AG09309 (cell line): ENCODE data around the gene PEX11G.
"Not testable (repeated sequence)": the region's sequence is repeated elsewhere in the genome, so short reads cannot be mapped to it uniquely, and the experiment has no call there.

Experiments used
- DNase-seq: peaks from one replicate; pipeline ENCODE4 v3.0.0-alpha.2; 2010; ENCODE audit warnings: low read depth
- H3K4me3 ChIP-seq: 2 replicates; pipeline ENCODE4 v1.5.1; 2011; ENCODE audit warnings: mild to moderate bottlenecking, low read depth, low read length, moderate library complexity; ENCODE audit not compliant: control insufficient read depth
- CTCF ChIP-seq: IDR thresholded peaks from 2 replicates; pipeline ENCODE4 v1.5.1; 2011; ENCODE audit warnings: mild to moderate bottlenecking, low read depth, low read length, inconsistent platforms; ENCODE audit not compliant: insufficient read depth, control insufficient read depth; ENCODE audit errors: missing control alignments

The PEX11G gene

DNA sequence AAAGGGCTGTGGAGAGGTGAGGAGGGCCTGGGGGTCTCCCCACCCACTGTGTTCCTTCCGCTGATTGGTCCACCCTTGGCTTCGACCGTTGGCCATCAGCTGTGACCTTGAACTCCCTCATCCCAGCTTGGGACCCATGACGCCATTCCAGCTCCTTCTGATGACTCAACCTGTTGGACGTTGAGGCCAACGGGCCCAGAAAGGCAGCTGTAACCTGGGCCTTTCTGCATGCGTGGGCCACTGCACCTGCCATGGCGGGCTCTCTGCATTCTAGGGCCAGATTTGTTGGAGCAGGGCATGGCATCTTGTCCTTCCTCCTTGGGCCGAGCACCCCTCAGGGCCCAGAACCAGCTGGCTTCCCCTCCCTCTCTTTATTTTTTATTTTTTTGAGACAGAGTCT, 30.2 kb downstream of the PEX11G start:
- TF ChIP-seq CTCF: no peak
- no peak for DNase-seq
- H3K4me3 ChIP-seq: no peak overlapping the region

GRCh38 chr19:7456964-7457541, 31.8 kb downstream of the PEX11G start:
- no peak for DNase-seq
- no peak overlapping the region for H3K4me3 ChIP-seq
- TF ChIP-seq CTCF: no peak

- no peak for TF ChIP-seq CTCF
- no peak for DNase-seq
- H3K4me3 ChIP-seq: no peak overlapping the region
Measured at GRCh38 chr19:7455600-7456296, 33.1 kb downstream of the PEX11G start.

DNA sequence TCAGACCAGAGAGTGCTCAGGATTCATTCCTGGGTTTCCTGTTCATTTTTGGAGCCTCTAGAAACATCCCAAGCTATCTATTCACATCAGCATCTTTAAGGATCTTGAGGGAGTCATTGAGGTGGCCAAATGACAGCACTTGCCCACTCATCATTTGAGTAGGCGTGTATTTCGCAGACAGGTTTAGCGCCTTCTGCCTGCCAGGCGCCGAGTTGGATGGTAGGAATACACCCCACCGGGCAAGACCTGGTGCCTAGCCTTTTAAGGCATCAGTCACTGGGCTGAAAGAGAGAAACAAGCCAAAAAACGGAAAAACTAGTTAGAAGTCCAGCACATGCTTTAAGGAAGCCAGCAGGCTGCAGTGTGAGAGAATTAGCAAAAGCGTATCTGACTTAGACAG, 33.8 kb downstream of the PEX11G start:
- TF ChIP-seq CTCF: no peak
- H3K4me3 ChIP-seq: no peak overlapping the region
- DNase-seq: no peak

GRCh38 chr19:7450243-7451223, 38.3 kb downstream of the PEX11G start:
- no peak overlapping the region for H3K4me3 ChIP-seq
- TF ChIP-seq CTCF: no peak
- peak; percentile 13 for DNase-seq

- H3K4me3 ChIP-seq, DNase-seq: not testable (repeated sequence)
Measured at GRCh38 chr19:7449391-7450070, 39.3 kb downstream of the PEX11G start.
